ENCODE measurements around the gene ZDHHC19.

DNA sequence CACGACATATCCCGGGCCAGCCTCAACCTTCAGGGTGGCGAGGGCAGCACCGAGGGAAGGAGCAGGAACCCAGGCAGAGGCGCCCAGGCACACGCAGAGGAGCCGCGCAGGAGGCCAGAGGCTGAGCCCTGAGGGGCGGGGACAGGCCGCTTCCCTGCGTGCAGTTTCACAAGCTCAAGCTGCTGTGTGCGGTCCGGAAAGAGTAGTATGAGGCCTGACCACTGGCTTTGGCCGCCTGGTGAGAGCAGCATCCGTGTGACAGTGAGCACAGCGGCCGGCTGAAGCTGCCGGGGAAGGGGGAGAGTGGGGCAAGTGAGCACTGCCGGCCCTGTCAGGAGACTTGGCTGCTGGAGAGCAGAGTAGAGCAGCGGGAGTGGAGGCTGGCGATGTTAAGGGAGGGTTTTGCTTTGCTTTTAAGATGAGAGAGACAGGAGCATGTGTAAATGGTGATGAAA lies 8.7 kb downstream of the ZDHHC19 start:
- TF ChIP-seq, protein P1, sequence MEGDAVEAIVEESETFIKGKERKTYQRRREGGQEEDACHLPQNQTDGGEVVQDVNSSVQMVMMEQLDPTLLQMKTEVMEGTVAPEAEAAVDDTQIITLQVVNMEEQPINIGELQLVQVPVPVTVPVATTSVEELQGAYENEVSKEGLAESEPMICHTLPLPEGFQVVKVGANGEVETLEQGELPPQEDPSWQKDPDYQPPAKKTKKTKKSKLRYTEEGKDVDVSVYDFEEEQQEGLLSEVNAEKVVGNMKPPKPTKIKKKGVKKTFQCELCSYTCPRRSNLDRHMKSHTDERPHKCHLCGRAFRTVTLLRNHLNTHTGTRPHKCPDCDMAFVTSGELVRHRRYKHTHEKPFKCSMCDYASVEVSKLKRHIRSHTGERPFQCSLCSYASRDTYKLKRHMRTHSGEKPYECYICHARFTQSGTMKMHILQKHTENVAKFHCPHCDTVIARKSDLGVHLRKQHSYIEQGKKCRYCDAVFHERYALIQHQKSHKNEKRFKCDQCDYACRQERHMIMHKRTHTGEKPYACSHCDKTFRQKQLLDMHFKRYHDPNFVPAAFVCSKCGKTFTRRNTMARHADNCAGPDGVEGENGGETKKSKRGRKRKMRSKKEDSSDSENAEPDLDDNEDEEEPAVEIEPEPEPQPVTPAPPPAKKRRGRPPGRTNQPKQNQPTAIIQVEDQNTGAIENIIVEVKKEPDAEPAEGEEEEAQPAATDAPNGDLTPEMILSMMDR (optimal IDR thresholded peaks at IDR 0.05 in 1 of 3, IDR thresholded peaks at IDR 0.05 in 1 of 3, conservative IDR thresholded peaks at IDR 0.05 in 1 of 3; ENCODE audit: extremely low read depth in 1 of 3, insufficient read depth in 2 of 3, low read length in 3 of 3) = no peak
- TF ChIP-seq EZH2 (IDR thresholded peaks at IDR 0.05; ENCODE audit: low read length) = no peak

Measured in keratinocyte (primary cell).